MM.1S (cell line): ENCODE measurements around the gene CHD6.

Source experiments
- DNase-seq: peaks from one replicate; pipeline ENCODE4 v3.0.0-alpha.2; 2015
- H2AFZ ChIP-seq: fragments of 300-600 bp; sonication (generic); 2 replicates; pipeline ENCODE4 v1.6.0; 2016; ENCODE audit warnings: antibody characterized with exemption, low read length
- H3F3A ChIP-seq: fragments of 300-600 bp; sonication (generic); 2 replicates; pipeline ENCODE4 v1.6.1; 2016; ENCODE audit warnings: mild to moderate bottlenecking, antibody characterized with exemption, low read length, moderate library complexity, mixed read lengths; ENCODE audit not compliant: insufficient read depth
- H3K27ac ChIP-seq: fragments of 300-600 bp; sonication (generic); 2 replicates; pipeline ENCODE4 v1.5.1; 2016; ENCODE audit warnings: mild to moderate bottlenecking, low read length
- H3K27me3 ChIP-seq: fragments of 300-600 bp; sonication (generic); replicated peaks from 2 replicates; pipeline ENCODE4 v1.6.0; 2016; ENCODE audit warnings: low read length; ENCODE audit not compliant: insufficient read depth
- H3K36me3 ChIP-seq: fragments of 300-600 bp; sonication (generic); replicated peaks from 2 replicates; pipeline ENCODE4 v1.6.1; 2016; ENCODE audit warnings: mild to moderate bottlenecking, low read length, mixed read lengths; ENCODE audit not compliant: insufficient read depth
- H3K4me1 ChIP-seq: fragments of 300-600 bp; sonication (generic); 2 replicates; pipeline ENCODE4 v1.6.1; 2016; ENCODE audit warnings: low read length, mixed read lengths
- H3K4me2 ChIP-seq: fragments of 300-600 bp; sonication (generic); 2 replicates; pipeline ENCODE4 v1.6.0; 2016; ENCODE audit warnings: low read depth, low read length
- H3K4me3 ChIP-seq: fragments of 300-600 bp; sonication (generic); 2 replicates; pipeline ENCODE4 v1.5.1; 2016; ENCODE audit warnings: low read length, mixed read lengths
- H3K79me2 ChIP-seq: fragments of 300-600 bp; sonication (generic); 2 replicates; pipeline ENCODE4 v1.6.1; 2016; ENCODE audit warnings: mixed run types, low read length, mixed read lengths
- H3K9ac ChIP-seq: fragments of 300-600 bp; sonication (generic); 2 replicates; pipeline ENCODE4 v1.6.1; 2016; ENCODE audit warnings: low read length, mixed read lengths
- H3K9me2 ChIP-seq: fragments of 300-600 bp; sonication (generic); replicated peaks from 2 replicates; pipeline ENCODE4 v1.6.1; 2016; ENCODE audit warnings: mild to moderate bottlenecking, low read length, mixed read lengths; ENCODE audit not compliant: insufficient read depth
- H3K9me3 ChIP-seq: fragments of 300-600 bp; sonication (generic); replicated peaks from 2 replicates; pipeline ENCODE4 v1.6.1; 2016; ENCODE audit warnings: mild to moderate bottlenecking, low read length, mixed read lengths; ENCODE audit not compliant: insufficient read depth
- H4K20me1 ChIP-seq: fragments of 300-600 bp; sonication (generic); 2 replicates; pipeline ENCODE4 v1.6.1; 2016; ENCODE audit warnings: mild to moderate bottlenecking, low read length, moderate library complexity, mixed read lengths; ENCODE audit not compliant: insufficient read depth
- EZH2 ChIP-seq: fragments of 300-600 bp; sonication (generic); optimal IDR thresholded peaks from 2 replicates; pipeline ENCODE3; 2017; ENCODE audit warnings: low read depth, mild to moderate bottlenecking, antibody characterized with exemption, low read length, mixed read lengths
- EZH2phosphoT487 ChIP-seq: fragments of 300-600 bp; sonication (generic); IDR thresholded peaks from 2 replicates; pipeline ENCODE4 v1.6.1; 2018; ENCODE audit warnings: antibody characterized with exemption, low read length
- TF ChIP-seq, protein P1 (sequence below): fragments of 300-600 bp; sonication (generic); IDR thresholded peaks from 2 replicates; pipeline ENCODE4 v1.5.1; 2016; ENCODE audit warnings: antibody characterized with exemption, low read length, mixed read lengths

CHD6 gene

GRCh38 chr20:41586772-41587171, 31.4 kb downstream of the CHD6 start:
- H3F3A ChIP-seq, result no peaks in the 10 kb centered on the region
- H3K36me3 ChIP-seq, result no peaks in the 10 kb centered on the region
- H3K9ac ChIP-seq, result no peak overlapping the region
- no peak for DNase-seq
- no peaks in the 10 kb centered on the region for H3K27me3 ChIP-seq
- no peak overlapping the region for H3K4me2 ChIP-seq
- H3K4me1 ChIP-seq, result no peaks in the 10 kb centered on the region
- H3K9me3 ChIP-seq, result no peaks in the 10 kb centered on the region; the same call in 1 of the 2 replicates
- no peak overlapping the region for H2AFZ ChIP-seq
- no peaks in the 10 kb centered on the region for H3K9me2 ChIP-seq
- no peak overlapping the region for H3K27ac ChIP-seq
- TF ChIP-seq EZH2 (no peak), EZH2phosphoT487 (no peak)
- TF ChIP-seq, protein P1, sequence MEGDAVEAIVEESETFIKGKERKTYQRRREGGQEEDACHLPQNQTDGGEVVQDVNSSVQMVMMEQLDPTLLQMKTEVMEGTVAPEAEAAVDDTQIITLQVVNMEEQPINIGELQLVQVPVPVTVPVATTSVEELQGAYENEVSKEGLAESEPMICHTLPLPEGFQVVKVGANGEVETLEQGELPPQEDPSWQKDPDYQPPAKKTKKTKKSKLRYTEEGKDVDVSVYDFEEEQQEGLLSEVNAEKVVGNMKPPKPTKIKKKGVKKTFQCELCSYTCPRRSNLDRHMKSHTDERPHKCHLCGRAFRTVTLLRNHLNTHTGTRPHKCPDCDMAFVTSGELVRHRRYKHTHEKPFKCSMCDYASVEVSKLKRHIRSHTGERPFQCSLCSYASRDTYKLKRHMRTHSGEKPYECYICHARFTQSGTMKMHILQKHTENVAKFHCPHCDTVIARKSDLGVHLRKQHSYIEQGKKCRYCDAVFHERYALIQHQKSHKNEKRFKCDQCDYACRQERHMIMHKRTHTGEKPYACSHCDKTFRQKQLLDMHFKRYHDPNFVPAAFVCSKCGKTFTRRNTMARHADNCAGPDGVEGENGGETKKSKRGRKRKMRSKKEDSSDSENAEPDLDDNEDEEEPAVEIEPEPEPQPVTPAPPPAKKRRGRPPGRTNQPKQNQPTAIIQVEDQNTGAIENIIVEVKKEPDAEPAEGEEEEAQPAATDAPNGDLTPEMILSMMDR, result no peak
- H4K20me1 ChIP-seq, result no peaks in the 10 kb centered on the region
- peaks cover 55% of the 10 kb centered on the region for H3K79me2 ChIP-seq
- no peak overlapping the region for H3K4me3 ChIP-seq

DNA sequence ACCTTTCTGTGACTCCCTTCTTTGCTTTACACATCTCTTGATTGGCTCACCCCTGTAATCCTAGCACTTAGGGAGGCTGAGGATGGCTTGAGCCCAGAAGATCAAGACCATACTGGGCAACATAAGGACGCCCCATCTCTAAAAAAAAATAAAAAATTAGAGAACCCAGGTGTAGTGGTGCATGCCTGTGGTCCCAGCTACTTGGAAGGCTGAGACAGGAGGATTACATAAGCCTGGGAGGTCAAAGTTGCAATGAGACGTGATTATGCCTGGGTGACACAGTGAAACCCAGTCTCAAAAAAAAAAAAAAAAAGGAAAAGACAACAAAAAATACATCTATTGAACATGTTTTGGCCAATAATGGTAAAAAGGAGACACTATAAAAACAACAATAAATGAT, 37.8 kb downstream of the CHD6 start:
- no peak for DNase-seq
- H3K4me1 ChIP-seq, result no peaks in the 10 kb centered on the region
- H3K4me3 ChIP-seq, result no peak overlapping the region
- TF ChIP-seq EZH2phosphoT487, result no peak
- TF ChIP-seq EZH2, result no peak
- TF ChIP-seq, protein P1, result no peak
- H3K79me2 ChIP-seq, result peaks cover 79% of the 10 kb centered on the region
- H4K20me1 ChIP-seq, result no peaks in the 10 kb centered on the region
- H3K9me2 ChIP-seq, result no peaks in the 10 kb centered on the region
- H3K9me3 ChIP-seq, result no peaks in the 10 kb centered on the region
- H2AFZ ChIP-seq, result no peak overlapping the region
- H3F3A ChIP-seq, result no peaks in the 10 kb centered on the region
- H3K27ac ChIP-seq, result no peak overlapping the region
- no peak overlapping the region for H3K4me2 ChIP-seq
- no peaks in the 10 kb centered on the region for H3K36me3 ChIP-seq
- H3K9ac ChIP-seq, result no peak overlapping the region
- H3K27me3 ChIP-seq, result no peaks in the 10 kb centered on the region

DNA sequence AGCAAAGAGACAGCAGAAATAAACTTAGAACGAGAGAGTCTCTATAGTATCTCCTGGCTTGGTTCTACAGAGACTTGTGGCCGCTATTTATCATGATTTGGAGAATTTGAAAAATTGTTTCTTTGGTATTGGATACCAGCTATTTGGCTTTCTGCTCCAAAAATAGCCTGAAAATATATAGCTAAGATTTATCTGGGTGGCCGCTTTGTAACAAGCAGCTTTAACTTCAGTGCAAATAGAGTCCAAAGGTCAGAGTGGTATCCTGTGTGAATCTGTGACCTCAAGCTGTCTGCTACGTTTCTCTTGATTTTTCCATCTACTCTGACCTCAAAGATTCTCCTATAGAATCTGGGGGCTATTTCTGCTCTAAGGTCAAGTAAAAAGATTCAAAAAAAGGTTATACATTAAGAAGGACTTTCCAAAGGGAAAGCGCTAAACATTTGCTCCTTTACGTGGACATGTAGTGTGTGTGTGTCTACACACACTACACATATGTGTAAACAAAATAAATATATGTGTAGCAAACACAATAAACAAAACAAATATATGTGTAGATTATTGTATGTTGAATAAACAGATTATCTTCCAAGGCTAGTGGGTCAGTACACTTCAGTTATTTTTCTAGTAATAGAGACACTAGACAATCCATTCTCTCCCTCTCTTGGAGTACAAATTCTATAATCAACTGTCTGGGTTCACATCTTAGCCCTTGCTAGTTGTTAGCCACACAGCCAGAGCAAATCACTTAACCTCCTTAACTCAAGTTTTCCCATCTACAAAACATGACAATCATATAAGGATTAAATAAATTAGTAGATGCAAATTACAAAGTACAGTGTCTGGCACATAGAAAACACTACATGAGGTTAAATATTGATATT, 40.8 kb downstream of the CHD6 start:
- H3K9ac ChIP-seq, result no peak overlapping the region
- H3K27ac ChIP-seq, result no peak overlapping the region
- H3K27me3 ChIP-seq, result no peaks in the 10 kb centered on the region
- peaks cover 9% of the 10 kb centered on the region; the same call in 1 of the 2 replicates for H3K4me1 ChIP-seq
- no peaks in the 10 kb centered on the region for H4K20me1 ChIP-seq
- H3K79me2 ChIP-seq, result peaks cover 86% of the 10 kb centered on the region
- H3K9me3 ChIP-seq, result no peaks in the 10 kb centered on the region
- TF ChIP-seq, protein P1, result no peak
- TF ChIP-seq EZH2 (no peak), EZH2phosphoT487 (no peak)
- no peak overlapping the region for H2AFZ ChIP-seq
- DNase-seq, result no peak
- no peaks in the 10 kb centered on the region for H3F3A ChIP-seq
- no peaks in the 10 kb centered on the region for H3K36me3 ChIP-seq
- H3K9me2 ChIP-seq, result no peaks in the 10 kb centered on the region
- no peak overlapping the region for H3K4me2 ChIP-seq
- no peak overlapping the region for H3K4me3 ChIP-seq
